Hindlimb muscle (tissue), 1 donor: Measurements from ENCODE around the gene ATP2B2. TPM values are rescaled to one million over a fixed set of nuclear protein-coding genes. Genes with fewer than 3 reads are reported as not detected.

Experiments used
- DNase-seq: peaks from one replicate; pipeline ENCODE4 v3.0.0-alpha.2; 2013
- polyA plus RNA-seq: library from polyadenylated mRNA; unstranded; fragments of 120-200 nt; gene quantifications from one replicate; pipeline ENCODE4 v1.2.1, GENCODE V29; 2013; ENCODE audit not compliant: insufficient read length

ATP2B2 gene
- polyA plus RNA-seq, 1 donor = 7.1 TPM

DNA sequence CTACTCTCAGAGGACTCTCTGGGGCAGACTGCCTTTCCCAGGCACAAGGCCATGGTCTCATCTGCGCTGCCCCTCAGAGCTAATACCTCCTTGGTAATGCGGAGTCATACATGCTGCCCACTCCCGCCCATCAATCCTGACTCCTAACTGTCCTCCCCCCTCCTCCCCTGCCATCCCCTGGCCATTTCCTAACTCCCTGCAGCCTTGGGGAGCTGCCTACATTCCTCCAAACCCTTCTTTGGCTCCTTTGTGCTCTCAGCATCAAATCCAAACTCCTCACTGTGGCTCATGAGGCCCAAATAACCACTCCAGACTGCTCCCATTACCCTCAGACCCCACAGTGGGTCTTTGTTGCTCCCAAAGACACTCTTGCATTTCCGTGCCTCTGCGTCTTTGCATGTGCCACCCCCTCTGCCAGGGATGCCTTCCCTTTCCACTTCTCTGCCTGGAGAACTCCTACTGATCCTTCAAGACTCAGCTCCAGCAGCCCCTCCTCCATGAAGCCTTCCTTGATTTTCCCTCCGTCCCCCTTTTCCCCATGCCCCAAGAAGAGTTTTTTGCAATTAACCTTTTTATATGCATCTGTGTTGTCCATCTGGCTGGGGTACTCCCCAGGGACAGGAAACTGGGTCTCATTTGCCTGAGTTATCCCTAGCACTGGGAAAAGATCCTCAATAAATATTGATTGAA lies 5.5 kb upstream of the ATP2B2 start:
- DNase-seq = no peak

DNA sequence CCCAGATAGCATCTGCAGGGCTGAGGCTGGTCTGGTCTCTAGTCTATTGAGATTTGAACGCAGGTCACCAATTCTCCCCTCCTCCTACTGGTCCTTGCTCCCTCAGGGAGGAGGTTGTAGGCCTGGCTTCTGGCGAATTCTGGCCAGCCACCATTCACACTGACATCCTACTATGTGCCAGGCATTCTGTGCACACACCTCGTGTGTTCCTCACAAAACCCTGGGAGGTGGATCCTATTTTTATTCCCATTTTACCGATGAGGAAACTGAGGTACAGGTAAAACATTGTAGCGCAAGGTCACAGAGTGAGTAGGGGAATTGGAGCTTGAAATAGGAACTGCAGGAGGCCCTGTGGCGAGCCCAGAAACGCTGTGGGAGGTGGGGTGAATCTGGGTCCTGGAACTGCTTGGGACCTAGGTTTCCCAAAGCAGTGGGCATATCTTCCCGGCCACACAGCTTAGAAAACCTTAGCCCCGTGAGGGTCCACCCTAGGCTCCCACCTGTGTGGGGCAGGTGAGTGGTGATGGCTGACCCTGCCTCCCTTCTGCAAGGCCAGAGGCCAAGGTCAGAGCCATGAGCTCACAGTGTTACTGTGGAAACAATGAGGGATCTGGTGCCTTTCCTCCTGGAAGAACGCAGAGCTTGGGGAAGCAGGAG lies 4.8 kb upstream of the ATP2B2 start:
- DNase-seq = no peak

DNA sequence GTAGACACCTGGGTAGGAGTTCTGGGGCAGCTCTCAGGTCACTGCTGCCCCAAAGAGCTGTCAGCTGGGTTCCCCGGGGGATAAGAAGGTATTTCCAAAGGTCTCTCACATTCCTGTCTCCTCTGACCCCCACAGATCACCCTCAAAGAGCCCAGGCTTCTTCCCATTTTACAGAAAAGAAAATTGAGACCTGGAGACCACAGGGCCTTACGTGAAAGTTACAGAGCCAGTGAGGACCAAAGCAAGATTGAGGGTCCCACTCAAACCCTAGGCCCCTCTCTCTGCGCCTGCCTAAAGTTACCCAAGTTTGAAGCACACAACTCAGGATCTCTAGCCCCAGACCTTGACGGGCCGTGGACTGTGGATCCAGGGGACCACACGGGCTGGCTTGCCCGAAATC lies 3.9 kb upstream of the ATP2B2 start:
- no peak for DNase-seq

DNA sequence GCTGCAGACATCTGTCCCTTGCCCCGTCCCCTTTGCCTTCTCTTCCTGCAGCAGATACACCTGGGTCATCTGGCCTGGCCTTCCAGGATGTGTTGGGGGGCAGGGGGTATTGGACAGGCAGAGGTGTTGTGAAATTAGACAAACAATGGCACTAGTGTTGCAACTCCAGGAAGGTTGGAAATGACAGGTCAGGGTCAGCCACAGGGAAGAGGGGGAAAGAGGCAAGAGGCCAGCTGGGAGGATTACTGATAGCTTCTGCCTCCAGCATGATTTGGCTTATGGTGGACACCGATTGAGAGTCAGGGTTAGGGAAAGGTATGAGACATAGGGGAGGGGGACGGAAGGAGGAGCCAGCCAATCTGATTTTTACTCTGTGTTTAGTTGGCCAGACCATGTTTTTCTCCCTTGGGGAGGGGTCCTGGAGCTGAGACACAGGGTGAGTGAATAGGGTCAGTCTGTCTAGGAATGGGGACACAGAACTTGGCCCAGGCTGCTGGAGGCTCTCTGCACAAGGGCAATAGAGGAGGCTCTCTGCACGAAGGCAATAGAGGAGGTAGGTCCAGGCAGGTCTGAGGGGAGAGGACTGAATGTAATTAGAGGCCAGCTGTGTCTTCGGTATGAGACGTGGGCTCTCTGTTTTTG lies 3.4 kb upstream of the ATP2B2 start:
- DNase-seq = no peak

DNA sequence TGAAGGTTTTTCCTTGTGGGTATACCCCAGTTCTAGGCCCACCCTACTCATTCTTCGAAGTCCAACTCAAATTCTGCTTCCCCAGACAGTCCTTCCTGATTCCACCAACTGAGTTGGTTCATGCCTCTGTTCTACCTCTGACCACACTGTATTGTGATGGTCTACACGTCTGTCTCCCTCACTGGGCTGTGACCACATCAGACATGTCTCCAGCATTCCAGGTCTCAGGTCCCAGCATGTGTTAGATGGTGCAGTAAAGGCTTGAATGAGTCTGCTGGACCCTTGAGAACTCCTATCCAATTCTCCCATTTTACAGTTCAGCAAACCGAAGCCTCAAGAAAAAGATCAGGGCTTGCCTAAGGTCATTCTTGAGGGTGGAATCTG lies 2.8 kb upstream of the ATP2B2 start:
- DNase-seq = no peak

DNA sequence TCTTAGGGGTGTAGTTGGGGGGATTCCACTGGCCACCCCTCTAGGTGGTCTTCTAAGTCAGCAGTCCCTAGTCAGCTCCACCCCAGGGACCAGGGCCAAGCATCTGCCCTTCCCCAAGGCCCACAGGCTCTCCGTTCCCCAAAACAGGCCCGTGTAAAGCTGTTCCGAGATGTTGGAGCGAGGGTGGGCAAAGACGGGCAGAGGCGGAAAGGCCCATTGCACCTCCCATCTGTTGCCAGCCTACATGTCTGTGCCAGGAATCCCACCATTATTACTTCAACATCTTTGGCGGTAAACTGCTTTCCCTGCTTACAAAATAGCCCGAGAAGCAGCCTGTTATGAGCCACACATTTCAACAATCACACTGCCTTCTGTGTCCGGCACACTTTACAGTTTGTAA lies 1.9 kb upstream of the ATP2B2 start:
- no peak for DNase-seq

DNA sequence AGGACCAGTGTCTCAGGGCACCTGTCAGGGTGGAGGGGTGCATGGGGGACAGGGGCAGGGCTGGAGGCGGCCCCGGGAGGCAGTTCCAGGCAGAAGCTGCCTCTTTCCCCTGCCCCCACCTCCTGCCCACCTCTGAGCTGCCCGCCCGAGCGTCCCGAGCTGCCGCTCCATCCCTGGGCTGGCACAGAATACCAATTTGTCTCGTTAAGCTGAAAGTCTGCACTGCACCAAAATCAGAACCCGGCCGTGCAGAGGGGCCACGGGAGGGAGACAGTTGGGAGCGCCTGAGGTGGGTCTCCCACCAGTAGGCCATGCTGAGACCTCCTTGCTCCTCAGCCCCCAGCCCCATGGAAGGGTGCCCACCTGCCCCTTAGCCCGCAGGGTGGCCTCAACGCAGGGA lies 1.3 kb upstream of the ATP2B2 start:
- DNase-seq = no peak

DNA sequence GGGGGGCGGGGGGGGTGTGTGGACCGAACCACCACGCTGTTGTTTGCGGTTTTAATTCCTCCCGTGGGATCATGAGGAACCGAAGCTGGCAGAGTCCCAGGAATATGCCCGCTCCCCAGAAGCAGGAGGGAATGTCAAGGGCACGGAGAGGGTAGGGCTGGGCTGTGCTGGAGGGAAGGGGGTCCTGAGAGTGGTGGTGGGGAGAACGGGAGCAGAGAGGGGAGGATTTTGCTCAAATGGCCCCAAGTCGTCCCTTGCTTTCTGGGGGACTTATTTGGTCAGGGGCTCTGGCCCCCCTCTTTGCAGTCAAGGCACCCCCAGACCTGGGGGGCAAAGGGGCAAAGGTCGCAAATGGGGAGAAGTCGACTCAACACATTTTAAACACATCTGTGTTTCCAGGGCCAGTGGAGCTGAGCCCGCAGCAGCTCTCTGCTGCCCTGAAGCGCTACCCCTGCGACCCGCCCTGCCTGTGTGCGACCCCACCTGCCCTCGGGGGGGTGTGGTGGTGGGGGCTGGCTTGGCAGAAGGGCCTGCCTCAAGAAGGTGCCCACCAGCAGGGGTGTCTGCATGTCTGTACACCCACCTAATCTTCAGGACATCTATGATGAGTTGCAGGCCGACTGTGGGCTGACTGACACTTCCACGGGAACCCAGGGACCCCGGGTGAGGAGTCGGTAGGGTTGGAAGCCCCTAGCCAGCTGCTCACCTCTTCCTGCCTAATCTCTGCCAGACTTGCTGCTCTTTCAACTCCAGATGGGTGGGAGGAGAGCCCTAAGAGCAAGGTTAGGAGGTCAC lies 602 bp upstream of the ATP2B2 start:
- DNase-seq = no peak

DNA sequence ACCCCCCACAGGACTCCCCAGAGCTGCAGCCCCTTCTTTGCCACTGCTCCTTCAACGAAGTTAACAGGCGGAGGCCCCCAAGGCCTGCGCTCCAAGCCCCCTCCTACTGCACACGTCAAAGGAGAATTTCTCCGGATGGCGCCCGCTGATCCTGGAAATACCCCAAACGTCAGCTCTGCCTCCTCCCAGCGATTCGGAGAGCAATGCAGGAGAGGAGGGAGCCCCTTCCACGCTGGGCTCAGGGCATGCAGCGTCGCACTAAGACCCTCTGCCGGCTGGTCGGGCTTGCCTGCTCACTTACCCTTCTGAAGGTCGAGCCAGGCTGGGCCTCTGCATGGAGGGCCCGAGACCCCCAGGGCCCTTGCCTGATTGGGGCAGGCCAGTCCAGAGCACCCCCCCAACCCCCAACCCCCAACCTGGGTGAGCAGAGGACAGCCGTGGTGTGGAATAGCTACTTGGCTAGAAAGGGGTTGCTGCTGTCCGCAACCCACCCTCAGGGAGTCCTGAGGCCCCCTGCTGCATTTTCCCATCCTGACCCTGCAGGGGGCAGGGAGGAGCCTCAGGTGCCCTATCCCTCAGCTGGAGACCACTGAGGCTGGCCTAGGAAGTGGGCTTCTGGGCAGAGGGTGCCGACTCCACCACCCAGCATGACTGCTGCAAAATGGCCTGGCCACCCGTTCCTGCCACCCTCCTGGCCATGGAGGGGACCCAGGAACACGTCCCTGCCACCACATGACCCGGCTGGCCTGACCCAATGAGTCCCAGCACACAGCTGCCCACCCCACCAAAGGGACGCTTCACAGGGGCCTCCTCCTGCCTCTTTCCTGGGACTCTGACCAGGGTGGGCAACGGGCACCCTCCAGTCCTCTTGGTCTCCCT lies 976 bp downstream of the ATP2B2 start:
- no peak for DNase-seq

DNA sequence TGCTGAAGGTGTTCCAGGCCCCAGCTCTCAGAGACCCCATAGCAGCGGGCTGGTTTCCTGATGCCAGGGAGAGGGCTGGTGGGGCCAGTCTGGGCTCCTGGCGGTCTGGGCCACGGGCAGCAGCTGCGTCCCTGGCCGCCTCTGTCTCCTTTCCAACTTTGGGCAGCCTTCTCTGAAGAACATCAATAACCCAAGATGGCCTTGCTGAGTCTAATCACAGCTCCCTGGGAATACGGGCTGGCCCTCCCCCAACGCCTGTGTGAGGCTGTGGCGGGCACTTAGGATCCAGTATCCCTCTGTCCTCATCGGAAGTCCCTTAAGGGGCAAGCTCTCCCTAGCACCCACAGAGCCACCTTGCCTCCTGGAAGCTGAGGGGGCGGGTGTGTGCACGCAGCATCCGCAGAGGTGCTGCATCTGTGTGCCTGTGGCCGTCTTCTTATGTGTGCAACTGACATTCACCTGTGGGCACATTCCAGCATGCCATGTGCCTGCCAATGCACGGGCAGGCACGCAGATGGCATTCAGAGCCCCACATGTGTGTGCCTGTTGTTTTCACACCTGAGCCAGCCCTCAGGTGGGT lies 2.1 kb downstream of the ATP2B2 start:
- no peak for DNase-seq

DNA sequence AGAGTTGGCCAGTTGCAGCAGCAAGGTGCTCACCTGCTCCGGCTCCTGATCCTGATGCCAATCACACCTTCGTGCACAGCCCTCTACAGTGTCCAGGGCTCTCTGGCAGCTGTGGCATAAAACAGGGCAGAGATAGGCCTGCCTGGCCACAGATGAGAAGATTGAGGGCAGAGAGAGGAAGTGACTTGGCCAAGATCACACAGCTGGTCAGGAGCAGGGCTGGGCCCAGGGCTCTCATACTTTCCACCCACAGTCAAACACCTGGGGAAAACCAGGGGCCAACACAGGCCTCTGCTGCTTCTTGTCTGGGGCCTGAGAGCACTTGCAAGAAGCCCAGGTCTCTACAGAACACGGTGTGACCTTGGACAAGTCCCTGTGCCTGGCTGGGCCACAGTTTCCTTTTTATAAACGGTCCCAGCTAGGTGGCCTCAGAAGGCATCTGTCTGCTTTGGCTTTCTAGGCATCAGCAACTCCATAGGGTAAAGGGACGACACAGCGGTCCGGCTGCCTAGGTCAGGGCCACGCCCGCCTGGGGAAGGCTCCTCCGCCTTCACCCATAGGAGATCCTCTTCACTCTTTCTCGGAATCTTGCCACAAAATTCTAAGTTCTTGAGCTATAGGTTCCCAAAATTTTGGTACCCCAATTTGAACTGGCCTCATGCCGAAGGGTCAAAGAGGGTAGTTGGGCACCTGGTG lies 3.1 kb downstream of the ATP2B2 start:
- no peak for DNase-seq

DNA sequence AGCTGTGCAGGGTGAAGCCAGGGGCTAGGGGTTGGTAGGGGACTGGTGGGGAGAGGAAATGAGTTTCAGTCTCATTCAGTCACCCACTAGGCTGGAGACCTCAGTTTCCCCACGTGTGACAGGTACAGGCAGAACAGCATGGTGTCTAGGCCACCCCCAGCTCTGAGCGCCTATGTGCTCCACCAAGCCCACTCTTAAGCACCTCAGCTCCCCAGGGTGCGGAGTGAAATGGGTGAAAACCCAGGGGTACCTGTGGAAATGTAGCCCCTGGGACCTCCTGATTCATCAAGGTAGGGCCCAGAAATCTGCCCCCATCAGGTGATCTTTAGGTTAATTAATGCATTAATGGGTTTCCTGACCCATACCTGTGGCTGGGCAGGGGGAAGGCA lies 3.7 kb downstream of the ATP2B2 start:
- no peak for DNase-seq

DNA sequence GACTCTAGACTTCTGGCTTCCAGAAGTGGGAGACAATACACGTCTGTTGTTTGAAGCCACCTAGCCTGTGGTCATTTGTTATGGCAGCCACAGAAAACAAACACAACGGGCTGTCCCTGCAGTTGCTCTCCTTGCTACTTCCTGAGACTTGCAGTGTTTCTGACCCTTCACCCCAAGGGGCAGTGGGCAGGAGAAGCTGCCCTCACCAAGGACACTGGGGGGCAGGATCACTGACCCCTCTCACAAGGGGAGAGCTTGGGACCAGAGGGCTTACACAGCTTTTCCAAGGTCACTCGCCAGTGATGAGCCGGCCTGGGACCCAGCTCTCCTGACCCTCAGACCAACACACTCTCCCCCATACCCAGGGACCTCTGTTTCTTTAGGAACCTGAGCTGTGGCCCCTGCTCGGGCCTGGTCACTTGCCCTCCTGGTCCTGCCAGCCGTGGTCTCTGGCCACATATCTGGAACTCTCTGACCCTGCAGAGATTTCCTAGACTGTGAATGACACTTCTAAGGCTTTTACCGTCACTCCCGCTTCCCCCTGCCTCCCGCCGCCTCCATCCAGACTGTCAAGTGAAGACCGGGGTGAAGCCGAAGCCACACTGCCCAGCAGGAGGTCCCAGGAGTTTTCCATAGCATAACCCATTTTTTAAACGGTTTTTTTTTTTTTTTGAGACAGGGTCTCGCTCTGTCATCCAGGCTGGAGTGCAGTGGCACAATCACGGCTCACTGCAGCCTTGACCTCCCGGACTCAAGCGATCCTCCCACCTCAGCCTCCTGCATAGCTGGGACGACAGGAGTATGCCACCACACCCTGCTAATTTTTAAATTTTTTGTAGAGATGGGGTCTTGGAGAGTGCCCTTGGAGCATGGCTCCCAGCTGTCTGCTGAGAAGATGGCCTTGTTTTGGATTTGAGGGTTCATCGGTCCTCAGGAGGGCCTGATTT lies 4.4 kb downstream of the ATP2B2 start:
- no peak for DNase-seq

DNA sequence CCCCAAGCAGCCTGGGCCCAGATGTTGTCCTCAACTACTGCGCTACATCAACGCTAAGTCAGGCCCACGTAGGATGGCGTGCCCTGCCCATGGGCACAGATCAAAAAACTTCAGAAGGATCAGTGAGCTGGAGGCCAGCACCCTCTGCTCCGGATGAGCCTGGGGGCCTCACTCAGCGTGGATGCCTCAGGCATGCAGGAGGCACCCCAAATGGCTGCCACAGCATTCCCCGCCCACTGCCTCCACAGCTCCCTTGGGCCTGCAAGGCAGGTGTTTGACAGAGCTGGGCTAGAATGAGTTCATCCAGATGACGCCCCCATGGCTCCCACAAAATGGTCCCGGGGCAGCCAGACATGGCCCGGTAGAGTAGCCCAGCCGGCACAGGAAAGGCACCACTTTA lies 7.1 kb downstream of the ATP2B2 start:
- no peak for DNase-seq

DNA sequence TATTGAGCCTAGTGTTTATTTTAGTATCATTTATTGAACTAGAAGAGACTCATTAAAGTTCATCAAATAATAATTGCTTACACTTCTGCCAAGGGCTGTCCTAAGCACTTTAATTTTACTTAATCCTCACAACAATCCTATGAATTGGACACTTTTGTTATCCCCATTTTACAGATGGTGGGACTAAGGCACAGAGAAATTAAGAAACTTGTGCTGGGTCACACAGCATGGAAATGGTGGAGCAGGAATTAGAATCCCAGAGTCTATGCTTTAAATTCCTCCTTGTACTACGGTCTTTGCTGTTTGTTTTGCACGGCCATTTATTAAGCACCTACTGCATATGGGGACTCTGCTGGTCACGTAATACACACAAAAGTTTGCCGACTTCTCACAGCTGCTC lies 7.9 kb downstream of the ATP2B2 start:
- DNase-seq = no peak

DNA sequence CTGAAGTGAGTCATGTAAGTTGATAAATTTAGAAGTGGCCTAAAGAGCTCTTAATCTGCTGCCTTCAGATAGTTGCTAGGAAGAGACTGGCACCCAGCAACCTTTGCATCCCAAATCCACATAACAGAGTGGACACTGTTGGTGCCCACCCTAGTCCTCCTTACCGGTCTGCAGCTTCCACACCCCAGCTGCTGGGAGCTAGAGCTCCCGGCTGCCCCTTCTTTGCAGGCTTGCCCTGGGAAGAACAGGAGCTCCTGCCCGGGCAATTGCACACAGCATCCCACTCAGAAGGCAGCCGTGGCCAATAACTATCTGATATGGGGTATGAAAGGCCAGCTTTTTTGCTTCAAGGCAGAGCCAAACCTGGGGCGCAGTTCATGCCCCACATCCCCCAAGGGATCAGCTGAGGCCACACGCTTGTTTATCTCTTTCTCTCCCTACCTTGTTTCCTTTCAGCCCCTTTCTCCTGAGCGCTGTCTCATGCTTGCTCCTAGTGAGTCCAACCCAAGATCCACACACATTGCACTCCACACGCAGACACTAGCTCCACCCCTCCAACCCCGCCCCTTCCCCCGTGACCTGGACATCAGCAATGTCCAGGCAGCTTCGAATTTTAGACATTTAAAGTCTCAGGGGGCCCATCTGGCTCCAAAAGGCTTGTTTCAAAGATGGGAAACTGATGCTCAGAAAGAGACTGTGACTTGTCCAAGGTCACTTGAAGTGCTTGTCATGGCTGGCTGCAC lies 9.1 kb downstream of the ATP2B2 start:
- DNase-seq = no peak

DNA sequence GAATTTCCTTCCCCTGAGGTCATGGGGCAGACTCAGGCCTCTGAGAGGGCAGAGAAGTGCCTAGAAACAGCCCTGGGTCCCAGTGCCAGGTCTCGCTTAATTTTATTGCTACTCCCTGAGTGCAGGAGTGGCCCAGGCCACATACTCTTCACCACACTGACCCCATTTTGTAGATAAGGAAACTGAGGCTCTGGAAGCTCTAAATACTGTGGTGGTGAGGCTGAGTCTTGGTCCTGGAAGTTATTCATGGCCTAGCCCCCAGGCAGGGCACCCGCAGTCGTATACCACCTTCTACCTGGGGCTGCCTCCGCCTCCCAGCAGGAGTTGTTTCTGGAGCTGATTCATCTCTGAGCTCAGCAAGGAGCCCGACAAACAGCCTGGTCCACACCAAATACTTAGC lies 9.8 kb downstream of the ATP2B2 start:
- no peak for DNase-seq

DNA sequence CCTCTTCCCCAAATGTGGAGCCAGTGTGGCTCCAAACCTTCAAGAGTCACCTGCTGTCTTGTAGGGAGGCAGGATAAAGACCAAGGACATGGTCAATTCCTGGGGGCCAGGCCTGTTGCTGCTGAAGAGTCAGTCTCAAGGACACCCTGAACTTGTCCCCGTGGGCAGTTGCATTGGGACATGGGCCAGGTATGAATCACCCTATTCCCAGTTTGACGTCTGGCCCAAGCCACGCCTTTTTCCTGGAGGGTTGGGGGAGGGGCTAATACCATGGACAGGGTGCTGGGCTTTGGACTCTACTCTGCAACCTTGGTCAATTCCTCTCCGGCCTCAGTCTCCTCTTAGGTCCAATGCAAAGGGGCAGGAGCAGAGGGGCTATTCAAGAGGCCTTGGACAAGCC lies 10.4 kb downstream of the ATP2B2 start:
- no peak for DNase-seq

DNA sequence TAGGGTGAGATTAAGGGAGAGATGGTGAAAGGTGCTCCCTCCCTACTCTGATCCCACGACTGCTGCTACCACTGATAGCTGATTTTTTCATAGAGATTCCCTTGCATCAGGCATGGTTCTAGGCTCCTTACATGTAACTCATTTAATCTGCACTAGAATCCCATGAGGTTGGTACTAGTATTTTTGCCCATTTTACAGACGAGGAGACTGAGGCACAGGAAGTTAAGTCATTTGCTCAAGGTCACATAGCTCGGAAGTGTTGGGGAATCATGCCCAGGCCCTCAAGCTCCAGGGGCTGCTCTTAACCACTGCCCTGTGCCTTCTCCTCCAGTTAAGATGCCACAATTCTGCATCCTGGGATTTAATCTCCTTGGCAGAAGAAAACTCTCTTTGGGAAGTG lies 11.2 kb downstream of the ATP2B2 start:
- DNase-seq = no peak
